Inflammatory macrophage treated with lipopolysaccharide for 4 hours (primary cell): ENCODE measurements around the gene TMBIM1.

ENCODE experiments used
- DNase-seq: peaks from one replicate; pipeline ENCODE4 v3.0.0-alpha.2; 2020

Gene TMBIM1, protein sequence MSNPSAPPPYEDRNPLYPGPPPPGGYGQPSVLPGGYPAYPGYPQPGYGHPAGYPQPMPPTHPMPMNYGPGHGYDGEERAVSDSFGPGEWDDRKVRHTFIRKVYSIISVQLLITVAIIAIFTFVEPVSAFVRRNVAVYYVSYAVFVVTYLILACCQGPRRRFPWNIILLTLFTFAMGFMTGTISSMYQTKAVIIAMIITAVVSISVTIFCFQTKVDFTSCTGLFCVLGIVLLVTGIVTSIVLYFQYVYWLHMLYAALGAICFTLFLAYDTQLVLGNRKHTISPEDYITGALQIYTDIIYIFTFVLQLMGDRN

DNA sequence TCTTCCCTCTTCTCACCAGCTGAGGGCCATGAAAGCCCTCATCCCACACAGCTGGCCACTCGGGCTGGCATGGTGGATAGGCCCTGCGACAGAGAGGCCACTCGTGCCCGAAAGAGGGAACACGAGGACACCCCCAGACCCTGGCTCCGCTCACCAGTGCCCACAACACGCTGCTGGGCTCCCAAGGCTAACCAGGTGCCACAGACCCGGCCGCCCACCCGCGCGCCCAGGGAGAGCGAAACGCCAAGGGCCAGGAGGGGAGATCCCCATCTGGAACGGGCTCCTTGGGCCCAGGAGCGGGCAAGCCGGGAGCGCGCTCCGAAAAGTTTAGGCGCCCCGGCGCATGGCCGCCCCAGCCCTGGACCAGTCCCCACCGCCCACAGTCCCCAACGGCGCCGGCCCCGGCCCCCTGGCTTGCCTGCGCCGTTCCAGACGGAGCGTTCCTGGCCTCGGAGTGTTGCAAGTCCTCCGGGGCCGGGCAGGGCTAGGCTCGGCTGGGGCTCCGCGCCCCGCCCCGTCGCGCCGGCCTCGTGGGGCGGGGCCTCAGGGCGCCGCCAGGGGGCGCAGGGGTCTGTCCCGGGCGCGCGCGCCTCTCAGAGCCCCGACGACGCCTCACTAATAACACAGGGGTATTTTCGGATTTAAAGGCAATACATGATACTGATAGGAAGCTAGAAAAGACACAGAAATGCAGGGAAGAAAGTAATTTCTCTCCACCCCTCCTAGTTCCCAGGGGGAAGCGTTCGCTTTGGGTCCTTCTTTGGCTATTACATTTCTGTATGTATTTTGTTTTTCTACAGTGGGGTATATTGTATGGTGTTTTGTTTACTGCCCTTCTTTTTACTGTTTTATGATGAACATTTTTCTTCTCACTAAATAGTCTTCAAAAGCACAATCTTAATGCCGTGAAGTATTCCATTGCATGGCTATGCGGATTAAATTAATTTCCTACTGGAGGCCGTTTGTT lies at the start of gene TMBIM1:
Gene TMBIM1, minus strand, starts transcription at position 456 of the 967 bp plus-strand sequence. CDS start 10,362 bp downstream, outside the sequence.
- DNase-seq: peak; percentile 83

DNA sequence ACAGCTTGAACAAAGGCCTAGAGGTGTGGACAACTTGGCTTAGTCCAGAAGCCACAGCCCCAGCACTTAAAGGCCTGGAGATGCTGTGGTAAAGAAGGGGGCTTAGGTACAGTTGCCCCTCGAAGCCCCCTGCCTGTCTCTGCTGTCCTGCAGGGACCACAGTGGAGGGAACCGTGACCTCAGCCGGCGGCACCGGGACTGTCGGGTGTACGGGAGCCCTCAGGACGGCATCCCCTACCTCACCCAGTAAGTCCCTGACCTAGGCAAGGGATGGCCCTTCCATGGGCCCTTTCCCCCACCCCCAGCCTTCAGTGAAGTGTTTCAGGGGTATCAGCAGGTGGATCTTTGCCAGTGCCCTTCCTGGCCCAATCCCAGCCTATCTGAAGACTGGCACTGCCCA lies 49.1 kb upstream of the TMBIM1 start:
- no peak for DNase-seq

DNA sequence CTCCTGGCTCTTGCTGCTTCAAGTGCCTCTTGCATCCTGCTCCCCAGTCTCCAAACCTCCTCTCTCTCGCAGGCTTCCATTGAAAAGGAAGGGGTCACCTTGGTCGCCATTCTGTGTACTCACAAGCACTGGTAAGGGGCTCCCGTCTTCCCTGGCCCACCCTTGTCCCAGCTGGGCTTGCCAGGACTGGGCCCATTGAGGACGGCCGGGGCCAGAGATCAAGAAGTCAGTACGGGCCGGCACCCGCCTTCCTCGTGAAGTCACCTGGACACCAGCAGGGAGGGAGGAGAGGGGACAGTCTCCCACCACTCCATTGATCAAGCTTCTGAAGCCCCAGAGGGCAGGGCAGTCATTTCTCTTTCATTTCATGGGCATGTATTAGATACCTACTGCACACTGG lies 48.4 kb upstream of the TMBIM1 start:
- DNase-seq: no peak

DNA sequence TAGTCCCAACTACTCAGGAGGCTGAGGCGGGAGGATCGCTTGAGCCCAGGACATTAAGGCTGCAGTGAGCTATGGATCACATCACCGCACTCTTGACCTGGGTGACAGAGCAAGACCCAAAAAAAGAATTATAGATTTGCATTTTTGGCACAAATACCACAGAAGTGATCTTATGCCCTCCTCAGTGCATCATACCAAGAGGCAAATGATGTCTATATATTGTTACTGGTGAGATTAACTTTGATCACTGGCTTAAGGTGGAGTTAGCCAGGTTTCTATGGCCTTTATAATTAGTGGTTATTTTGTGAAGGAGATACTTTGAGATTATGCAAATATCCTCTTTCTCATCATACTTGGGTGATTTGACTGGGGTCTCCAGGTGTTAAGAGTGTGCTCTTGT lies 42.2 kb upstream of the TMBIM1 start:
- DNase-seq: no peak

DNA sequence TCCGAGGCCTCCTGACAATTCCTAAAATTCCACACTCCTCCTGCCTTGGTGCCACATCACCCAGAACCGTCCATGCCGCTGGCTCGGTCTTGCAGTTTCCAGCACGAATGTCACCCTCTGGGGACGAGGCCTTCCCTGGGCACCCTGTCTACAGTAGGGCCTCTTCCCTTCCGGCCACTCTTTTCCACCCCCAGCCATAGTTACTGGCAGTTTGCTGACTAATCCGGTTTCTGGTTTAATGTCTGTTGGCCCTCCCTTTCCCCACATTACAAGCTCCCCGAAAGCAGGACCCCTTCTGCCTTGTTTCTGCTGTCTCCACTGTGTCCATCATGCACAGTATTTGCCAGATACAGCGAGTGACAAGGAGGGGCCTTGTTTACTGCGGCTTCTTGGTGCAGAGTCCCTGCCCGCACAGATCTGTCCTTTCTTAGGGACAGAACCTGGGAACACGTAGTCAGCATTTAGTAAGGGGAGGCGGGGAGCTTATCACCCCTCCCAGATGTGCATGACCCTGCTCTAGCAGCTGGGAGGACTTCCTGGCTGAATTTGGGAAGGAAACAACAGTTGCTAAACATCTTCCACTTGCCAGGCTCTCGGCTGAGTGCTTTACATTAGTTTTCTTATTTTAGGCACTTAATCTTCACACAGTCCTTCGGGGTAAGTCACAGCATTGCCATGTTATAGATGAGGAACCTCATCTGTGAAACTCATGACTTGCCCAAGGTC lies 40.8 kb upstream of the TMBIM1 start:
- DNase-seq: peak; percentile 74

DNA sequence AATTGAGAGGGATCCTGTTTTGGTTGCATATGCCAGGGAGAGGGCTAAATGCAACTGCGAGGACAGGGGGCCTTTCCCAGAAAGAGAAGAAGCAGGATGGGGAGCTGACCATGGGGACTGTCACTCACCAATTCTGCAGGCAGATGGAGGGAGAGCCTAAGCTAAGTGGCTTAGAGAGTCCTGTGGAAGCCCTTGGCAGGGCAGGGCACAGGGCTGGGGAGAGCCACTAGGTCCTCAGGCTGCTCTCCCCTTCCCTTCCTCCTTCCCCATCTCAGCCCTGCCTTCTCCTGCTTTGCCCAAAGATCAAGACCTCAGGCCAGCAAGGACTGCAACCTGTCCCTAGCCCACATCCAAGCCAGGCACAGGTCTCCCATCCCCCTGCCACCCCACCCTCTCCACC lies 40.0 kb upstream of the TMBIM1 start:
- peak; percentile 17 for DNase-seq

DNA sequence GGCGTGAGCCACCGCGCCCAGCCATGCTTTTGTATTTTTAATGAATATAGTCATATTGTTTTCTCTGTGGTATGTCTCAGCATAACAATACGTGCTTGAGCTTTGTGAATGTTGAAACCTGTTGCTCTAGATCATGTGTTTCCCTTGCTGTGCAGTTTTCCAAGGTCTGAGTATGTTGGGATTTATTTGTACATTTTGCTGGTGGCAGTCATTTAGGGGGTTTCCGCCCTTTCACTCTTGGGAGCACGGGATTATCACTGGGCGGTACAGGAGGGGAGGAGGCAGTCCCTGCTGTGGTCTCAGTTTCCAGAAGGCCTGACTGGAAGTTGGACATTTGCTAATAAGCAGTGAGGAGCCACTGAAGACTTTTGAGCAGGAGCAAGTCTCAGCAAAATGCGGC lies 39.4 kb upstream of the TMBIM1 start:
- DNase-seq: peak; percentile 87

DNA sequence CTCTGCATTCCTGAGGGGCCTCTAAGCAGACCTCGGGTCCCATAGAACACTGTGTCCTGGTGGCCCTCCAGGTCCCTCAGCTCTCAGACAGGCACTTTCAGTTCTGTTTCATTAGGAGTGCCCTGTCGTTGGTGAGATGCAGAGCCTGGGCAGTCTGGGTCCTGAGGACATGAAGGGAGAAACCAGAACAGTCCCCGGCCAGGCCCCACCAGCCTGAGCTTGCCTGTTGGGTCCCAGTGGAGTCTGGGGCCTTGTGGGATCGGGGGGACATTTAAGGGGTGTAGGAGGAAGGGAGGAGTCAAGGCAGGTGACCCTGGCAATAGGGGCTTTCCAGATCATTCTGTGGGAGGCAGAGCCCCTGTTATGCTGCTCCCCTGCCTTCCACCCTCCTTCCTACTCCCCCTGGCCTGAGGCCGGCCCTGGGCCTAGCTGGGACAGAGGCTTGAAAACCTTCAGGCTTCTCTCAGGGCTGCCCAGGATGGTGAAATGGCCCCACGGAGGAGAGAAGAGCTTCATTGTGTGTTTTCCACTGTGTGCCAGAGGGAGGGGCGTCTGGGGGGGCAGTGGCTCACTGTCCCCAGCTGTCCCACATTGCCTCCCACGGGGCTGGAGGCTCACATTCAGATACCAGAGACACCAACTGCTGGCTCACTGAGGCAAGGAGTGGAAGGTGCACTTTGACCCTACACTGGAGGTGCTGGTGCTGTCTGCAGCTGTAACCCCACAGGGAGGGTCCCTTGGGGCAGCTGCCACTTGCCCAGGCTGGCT lies 37.7 kb upstream of the TMBIM1 start:
- peak; percentile 51 for DNase-seq

DNA sequence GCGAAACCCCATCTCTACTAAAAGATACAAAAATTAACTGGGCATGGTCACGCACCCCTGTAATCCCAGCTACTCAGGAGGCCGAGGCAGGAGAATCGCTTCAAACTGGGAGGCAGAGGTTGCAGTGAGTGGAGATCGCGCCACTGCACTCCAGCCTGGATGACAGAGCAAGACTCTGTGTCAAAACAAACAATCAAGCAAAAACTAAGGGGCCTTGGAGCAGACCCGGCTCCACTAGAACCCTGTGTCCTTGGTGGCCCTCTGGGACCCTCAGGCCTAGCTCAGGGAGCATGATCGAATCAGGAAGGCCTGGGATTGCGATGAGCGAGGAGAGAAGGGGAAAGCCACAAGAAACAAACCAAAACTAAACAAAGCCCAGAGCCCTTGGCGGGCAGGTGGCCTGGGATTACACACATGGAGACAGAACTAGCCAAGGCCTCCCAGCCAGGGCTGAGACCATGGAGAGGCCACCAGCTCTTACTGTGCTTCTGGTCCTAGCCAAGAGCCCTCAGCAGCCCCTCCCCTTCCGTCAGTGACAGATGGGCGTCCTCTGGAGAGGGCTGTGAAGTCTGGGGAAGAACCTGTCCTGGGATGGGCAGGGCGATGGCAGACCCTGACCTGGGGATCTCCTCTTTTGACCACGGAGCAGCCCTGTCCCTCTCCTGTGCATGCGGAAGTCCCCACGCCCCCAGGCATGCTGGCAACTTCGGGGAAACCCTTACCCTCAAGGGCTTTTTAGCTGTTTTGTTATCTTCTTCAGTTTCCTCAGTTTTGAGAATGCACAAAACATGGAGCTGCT lies 36.9 kb upstream of the TMBIM1 start:
- DNase-seq: no peak

DNA sequence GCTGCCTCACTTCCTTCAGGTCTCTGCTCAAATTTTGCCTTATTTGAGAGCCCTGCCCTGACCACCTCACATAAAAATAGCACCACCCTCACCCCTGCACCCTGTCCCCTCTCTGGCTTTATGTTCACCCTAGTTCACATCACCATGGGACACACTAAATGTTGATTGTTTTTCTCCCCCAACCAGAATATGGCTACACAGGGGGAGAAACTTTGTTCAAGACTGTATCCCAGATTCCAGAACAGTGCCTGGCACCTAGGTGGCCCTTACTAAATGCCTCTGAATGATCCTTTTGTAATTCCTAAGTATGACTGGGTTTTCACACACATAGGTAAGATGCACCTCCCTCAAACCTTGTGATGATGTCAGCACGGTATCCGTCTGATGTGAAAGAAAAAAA lies 36.0 kb upstream of the TMBIM1 start:
- no peak for DNase-seq

DNA sequence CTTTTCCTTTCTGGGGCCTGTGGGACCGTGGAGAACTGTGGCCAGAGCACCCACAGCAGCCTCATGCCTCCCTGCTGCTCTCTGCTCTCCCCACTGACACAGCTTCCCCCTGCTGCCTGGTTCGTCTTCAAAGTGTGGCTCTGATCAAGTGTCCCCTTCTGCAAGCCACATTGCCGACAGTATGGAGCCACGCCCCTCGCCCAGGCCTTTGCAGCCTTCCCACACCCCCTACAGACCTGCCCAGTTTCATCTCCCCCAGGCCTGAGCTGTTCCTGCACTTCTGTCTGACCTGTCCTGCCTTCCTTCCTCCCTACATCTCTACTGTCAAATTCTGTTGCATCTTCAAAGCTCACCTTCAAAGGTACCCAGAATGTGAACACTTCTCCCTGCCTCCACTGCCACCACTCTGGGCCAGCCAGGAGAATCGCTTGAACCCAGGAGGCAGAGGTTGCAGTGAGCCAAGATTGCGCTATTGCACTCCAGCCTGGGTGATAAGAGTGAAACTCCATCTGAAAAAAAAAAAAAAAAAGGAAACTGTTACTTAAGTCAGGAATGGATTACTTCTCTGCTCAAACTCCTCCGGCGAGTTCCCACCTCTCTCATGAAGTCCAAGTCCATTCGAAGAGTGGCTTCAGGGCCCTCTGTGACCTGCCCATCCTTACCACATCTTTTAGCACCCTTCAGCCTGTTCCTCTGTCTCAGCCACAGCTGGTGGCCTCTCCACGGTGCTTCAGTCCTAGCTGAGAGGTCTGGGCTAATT lies 35.3 kb upstream of the TMBIM1 start:
- peak; percentile 47 for DNase-seq

DNA sequence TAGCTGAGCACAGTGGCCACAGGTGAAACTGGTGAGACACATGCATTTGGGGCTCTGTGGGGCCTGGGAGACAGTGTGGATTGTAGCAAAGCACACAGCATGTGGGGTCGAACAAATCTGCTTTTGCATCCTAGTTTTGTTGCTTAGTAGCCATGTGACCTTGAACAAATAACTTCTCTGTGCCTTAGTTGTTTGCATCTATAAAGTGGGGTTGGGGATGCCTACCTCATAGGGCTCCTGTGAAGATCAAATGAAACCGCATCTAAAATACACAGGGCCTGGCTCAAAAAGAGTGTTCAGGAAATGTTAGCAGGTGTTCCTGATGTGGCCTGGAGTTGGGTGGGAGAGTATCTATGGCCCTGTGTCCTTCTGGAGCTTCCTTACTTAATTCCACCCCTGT lies 34.0 kb upstream of the TMBIM1 start:
- DNase-seq: no peak

DNA sequence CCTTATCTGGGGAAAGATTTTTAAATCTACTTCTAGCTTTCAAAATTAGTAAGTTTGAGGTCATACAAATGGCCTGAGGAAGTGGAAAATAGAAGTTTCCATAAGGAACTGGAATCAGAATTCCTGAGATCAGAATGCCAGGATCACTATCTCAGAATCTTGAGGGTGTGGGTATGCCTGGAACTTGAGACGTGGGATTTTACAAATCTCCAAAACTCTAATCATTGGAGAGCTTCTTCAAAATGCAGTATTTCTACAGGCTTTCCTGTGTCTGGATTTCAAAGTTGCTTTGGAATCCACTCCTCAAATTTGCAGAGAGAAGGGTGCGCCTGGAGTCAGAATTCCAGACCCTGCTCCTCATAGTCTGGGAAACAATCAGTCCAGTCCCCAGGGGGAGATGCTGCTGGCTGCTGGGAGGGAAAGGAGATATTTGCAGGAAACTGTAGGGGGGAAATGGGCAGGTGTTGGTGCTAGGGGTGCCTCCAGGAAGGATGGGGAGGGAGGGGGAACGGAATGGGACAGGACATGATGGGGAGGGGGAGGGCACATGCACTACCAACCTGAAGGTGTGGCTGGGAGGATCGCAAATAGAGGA lies 33.4 kb upstream of the TMBIM1 start:
- no peak for DNase-seq

DNA sequence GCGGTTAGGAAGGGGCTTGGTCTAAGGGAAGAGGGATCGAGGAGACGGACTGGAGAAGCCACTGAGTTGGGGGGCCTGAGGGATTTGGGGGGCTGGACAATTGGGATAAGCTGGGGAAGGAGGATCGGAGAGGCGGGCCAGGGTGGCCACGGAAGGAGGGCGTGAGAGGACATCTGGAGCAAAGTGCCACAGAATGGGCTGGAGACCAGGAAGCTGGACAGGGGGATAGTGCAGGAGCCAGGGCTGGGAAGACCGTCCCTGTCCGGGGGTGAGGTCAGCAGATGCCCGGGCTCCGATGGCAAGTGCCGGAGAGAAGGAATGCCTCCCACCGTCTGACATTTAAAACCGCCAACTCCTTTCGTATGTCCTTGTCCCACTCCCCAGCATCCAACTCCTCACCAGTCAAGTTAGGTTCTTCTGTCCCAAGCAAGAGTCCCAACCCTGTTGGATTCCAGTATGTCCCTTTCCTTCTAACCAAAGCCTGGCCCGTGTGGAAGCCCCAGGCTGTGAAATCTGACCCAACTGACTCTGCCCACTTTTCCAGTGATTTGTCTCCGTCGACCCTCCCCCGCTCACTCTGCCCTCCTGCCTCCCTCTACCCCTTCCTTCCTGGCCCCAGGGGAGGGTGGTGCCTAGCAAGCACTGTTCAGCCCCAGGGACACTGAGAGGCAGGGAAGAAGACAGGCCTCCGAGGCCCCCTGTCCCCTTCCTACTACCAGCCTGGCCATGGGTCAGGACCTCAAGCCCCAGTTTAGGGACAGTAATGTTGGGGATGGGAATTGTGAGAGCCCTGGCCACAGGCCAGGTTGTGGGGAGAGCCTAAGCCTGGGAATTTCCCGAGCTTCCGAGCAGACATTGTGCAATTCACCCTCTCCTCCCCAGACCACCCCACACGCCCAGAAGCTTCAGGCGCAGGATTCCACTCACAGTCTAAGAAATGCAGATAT lies 31.5 kb upstream of the TMBIM1 start:
- peak; percentile 61 for DNase-seq

DNA sequence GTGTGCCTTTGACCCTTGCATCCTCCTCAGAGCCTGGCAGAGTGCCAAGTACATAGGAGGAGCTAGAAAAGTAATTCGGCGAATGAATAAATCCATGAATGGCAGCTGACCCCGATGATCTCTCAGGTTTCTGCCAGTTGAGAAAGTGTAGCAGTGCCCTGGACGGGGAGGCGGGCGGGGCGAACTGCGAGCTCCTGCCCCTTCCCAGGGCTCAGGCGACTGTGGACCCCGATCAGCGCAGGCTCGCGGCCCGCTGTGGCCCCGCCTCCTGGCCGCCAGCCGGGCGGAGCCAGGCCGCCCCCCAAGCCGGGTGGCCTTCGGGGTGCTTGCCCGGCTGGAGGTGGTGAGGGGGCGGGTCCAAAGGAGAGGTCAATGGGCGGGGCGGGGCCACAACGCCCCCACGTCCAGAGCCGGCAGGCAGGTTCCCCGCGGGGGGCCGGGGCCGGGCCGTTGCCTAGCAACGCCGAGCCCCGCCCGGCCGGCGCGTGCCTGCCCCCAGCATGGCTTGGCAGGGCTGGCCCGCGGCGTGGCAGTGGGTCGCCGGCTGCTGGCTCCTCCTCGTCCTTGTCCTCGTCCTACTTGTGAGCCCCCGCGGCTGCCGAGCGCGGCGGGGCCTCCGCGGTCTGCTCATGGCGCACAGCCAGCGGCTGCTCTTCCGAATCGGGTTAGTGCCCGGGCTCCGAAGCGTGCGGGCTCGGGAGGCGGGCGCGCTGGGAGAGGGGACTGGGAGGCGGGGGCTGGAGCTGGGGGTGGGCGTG lies 30.6 kb upstream of the TMBIM1 start:
- DNase-seq: peak; percentile 68

DNA sequence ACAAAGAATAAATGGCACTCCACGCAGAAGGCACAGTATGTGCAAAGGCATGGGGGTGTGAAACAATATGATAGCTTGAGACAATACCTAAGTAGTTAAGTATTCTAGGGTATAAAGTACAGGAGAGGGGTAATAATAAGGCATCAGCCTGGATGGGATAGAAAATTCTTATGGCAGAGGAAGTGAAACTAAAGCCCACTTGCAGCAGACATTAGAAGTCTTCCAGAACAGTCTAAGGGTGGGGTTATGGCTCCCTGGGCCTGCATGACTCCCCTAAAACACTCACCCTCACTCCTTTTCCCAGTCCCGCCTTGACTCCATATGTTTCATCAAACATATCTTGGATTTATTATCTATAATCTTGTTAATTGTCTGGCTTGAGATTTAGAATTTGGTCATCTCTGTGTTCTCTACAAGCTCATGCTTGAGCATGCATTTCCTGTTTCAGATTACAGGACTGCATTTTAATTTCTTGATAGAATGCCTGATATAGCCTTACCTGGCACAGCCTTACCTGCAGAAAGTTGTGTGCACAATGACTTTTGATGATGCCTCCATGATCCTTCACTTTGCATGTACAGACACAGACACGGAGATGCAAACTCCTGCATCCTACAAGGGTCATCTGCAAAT lies 28.5 kb upstream of the TMBIM1 start:
- DNase-seq: peak; percentile 28

DNA sequence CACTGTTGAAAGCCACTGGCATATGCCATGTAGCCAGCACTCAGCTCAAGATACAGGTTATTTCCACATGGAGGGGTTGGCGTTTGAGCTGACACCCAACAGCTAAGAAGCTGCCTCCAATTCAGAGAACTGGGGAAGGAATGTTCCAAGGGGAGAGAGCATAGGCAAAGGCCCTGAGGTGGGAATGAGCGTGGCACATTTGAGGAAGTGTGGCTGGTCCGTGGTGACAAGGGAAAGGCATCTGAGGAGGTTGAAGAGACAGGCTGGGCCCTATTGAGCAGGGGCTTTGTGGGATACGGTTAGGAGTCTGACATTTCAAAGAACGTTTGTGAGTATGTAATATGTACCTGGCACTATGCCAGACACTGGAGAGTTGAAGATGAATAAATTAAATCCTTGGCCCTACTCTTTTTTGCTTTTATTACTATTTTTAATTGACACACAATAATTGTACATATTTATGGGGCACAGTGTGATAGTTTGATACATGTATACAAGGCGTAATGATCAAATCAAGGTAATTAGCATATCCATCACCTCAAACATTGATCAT lies 27.6 kb upstream of the TMBIM1 start:
- DNase-seq: no peak

DNA sequence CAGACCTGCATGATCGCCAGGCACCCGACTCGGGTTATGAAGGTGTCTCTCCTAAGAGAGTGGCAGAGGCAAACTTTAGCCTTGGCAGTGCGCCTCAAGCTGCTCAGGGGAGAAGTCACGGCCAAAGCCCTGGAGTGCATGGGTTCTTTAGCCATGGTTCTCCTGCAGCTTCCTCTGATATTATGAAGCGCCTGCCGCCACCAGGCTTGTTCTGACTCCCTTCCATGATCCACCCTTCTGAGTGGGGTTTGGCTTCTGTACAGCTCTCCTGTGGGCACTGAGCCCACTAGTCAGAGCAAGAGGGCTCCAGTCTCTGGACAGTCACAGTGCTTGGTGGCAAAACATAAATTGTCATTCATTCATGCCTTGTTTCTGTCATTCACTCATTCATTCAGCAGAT lies 25.9 kb upstream of the TMBIM1 start:
- no peak for DNase-seq
